Chondrocyte (in vitro differentiated cells): Measurements from ENCODE around the gene MBOAT7. TPM values are rescaled to one million over a fixed set of nuclear protein-coding genes. Genes with fewer than 3 reads are reported as not detected.

Source experiments
- DNase-seq: peaks from one replicate; pipeline ENCODE4 v3.0.0; 2021; ENCODE audit warnings: mixed read lengths, low spot score
- H3K27ac Mint-ChIP-seq: one replicate; pipeline ENCODE4 v1.8.0; 2021; ENCODE audit warnings: mild to moderate bottlenecking, moderate library complexity, mixed read lengths; ENCODE audit not compliant: unreplicated experiment
- H3K27me3 Mint-ChIP-seq: 2 replicates; pipeline ENCODE4 v1.8.0; 2021; ENCODE audit warnings: low read depth, mixed read lengths
- H3K36me3 Mint-ChIP-seq: 2 replicates; pipeline ENCODE4 v1.8.0; 2021; ENCODE audit warnings: low read depth, mixed read lengths
- H3K4me1 Mint-ChIP-seq: 2 replicates; pipeline ENCODE4 v1.8.0; 2021; ENCODE audit warnings: low read depth, mild to moderate bottlenecking, mixed read lengths
- H3K4me3 Mint-ChIP-seq: one replicate; pipeline ENCODE4 v1.8.0; 2021; ENCODE audit warnings: mild to moderate bottlenecking, moderate library complexity, mixed read lengths; ENCODE audit not compliant: unreplicated experiment
- H3K9me3 Mint-ChIP-seq: 2 replicates; pipeline ENCODE4 v1.8.0; 2021; ENCODE audit warnings: low read depth, mixed read lengths
- CTCF ChIP-seq: fragments of 200-600 bp; sonication (generic); IDR thresholded peaks from 2 replicates; pipeline ENCODE4 v1.5.0; 2021; ENCODE audit warnings: antibody characterized with exemption, mild to moderate bottlenecking, moderate library complexity
- total RNA-seq: library from RNA; stranded (reverse); gene quantifications from 3 replicates; pipeline ENCODE4 v1.2.1, GENCODE V29; 2021

Gene MBOAT7
- total RNA-seq, 1 donor from 2014 or later, result 83.8 TPM

GRCh38 chr19:54206030-54206830 lies 16.9 kb upstream of the MBOAT7 start:
- Mint-ChIP-seq H3K4me1 (peaks cover 88% of the 10 kb centered on the region), H3K4me3 (no peak overlapping the region), H3K36me3 (peaks cover 28% of the 10 kb centered on the region), H3K27ac (no peak overlapping the region), H3K27me3 (no peaks in the 10 kb centered on the region), H3K9me3 (no peaks in the 10 kb centered on the region)
- TF ChIP-seq CTCF, result no peak
- DNase-seq, result no peak

- Mint-ChIP-seq H3K4me3 (peak overlapping the region; percentile 35), H3K9me3 (no peaks in the 10 kb centered on the region), H3K36me3 (peaks cover 29% of the 10 kb centered on the region), H3K4me1 (peaks cover 79% of the 10 kb centered on the region), H3K27ac (no peak overlapping the region), H3K27me3 (no peaks in the 10 kb centered on the region)
- no peak for DNase-seq
- TF ChIP-seq CTCF, result no peak
These were observed 15.5 kb upstream of the MBOAT7 start for GRCh38 chr19:54204767-54205468.

- DNase-seq, result no peak
- Mint-ChIP-seq H3K27me3 (no peaks in the 10 kb centered on the region), H3K4me3 (peak overlapping the region; percentile 94), H3K27ac (peak overlapping the region; percentile 68), H3K36me3 (peaks cover 28% of the 10 kb centered on the region), H3K9me3 (no peaks in the 10 kb centered on the region), H3K4me1 (peaks cover 67% of the 10 kb centered on the region)
- TF ChIP-seq CTCF, result no peak
These were observed 13.8 kb upstream of the MBOAT7 start for GRCh38 chr19:54203151-54203611.

GRCh38 chr19:54201980-54202379 lies 12.6 kb upstream of the MBOAT7 start:
- no peak for DNase-seq
- Mint-ChIP-seq H3K4me3 (peak overlapping the region; percentile 94), H3K27me3 (no peaks in the 10 kb centered on the region), H3K9me3 (no peaks in the 10 kb centered on the region), H3K36me3 (peaks cover 19% of the 10 kb centered on the region), H3K27ac (no peak overlapping the region), H3K4me1 (peaks cover 55% of the 10 kb centered on the region)
- no peak for TF ChIP-seq CTCF

- Mint-ChIP-seq H3K9me3 (no peaks in the 10 kb centered on the region), H3K4me3 (peak overlapping the region; percentile 94), H3K27me3 (no peaks in the 10 kb centered on the region), H3K4me1 (peaks cover 51% of the 10 kb centered on the region), H3K36me3 (peaks cover 18% of the 10 kb centered on the region), H3K27ac (peak overlapping the region; percentile 100)
- TF ChIP-seq CTCF, result no peak
- DNase-seq, result no peak
These were observed 11.9 kb upstream of the MBOAT7 start for GRCh38 chr19:54201172-54201701.
